Esophagus squamous epithelium (tissue), 4 donors: Measurements from ENCODE around the gene ITPK1.

Experiments used
- CTCF ChIP-seq, 6 experiments: fragments of 450-650 bp in 4 of 6; fragments of 200-600 bp in 2 of 6; sonication (generic) in 2 of 6; IDR thresholded peaks; one replicate each; pipeline ENCODE4 v1.5.1; 2016 to 2019; ENCODE audit warnings: antibody characterized with exemption in 6 of 6, mild to moderate bottlenecking in 4 of 6, moderate library complexity in 4 of 6
- POLR2A ChIP-seq, 4 donors: fragments of 450-650 bp; IDR thresholded peaks; one replicate each; pipeline ENCODE4 v1.6.1; 2017; ENCODE audit warnings: antibody characterized with exemption in 4 of 4, mild to moderate bottlenecking in 4 of 4, moderate library complexity in 3 of 4

GRCh38 chr14:93003945-93004698 is 111.6 kb downstream of the ITPK1 start:
- TF ChIP-seq CTCF (IDR thresholded peaks at IDR 0.05), result no peak
- TF ChIP-seq POLR2A (IDR thresholded peaks at IDR 0.05), result no peak
